GM12874 (cell line): ENCODE data around the gene CD48.

Experiments used
- CTCF ChIP-seq: IDR thresholded peaks from 2 replicates; pipeline ENCODE4 v1.5.1; 2011; ENCODE audit warnings: low read depth, mild to moderate bottlenecking, control low read depth, low read length, moderate library complexity; ENCODE audit not compliant: insufficient read depth

Gene CD48

GRCh38 chr1:160702100-160702499, 9.5 kb downstream of the CD48 start:
- no peak for TF ChIP-seq CTCF

GRCh38 chr1:160685266-160685665, 26.4 kb downstream of the CD48 start:
- no peak for TF ChIP-seq CTCF

GRCh38 chr1:160682983-160683865, 28.4 kb downstream of the CD48 start:
- TF ChIP-seq CTCF = no peak

GRCh38 chr1:160681891-160682140, 29.8 kb downstream of the CD48 start:
- TF ChIP-seq CTCF = no peak

GRCh38 chr1:160681066-160681890, 30.3 kb downstream of the CD48 start:
- TF ChIP-seq CTCF = peak; percentile 93

GRCh38 chr1:160680399-160680798, 31.2 kb downstream of the CD48 start:
- TF ChIP-seq CTCF = no peak

- no peak for TF ChIP-seq CTCF
Measured at GRCh38 chr1:160679893-160680292, 31.7 kb downstream of the CD48 start.
